ENCODE data around the gene CACNA1A. TPM values are rescaled to one million over a fixed set of nuclear protein-coding genes. Genes with fewer than 3 reads are reported as not detected.

The CACNA1A gene
- total and polyA plus RNA-seq, 2 of the 13 experiments (the other 11 are each of a cell fraction or from before 2014, with no cell fraction given), result not detected

GRCh38 chr19:13503570-13504235, 2.6 kb downstream of the CACNA1A start (continued):
- TF ChIP-seq MBNL3 (CRISPR knock-in tag; conservative IDR thresholded peaks at IDR 0.05), result no peak
- TF ChIP-seq ZNF766 (CRISPR knock-in tag; IDR thresholded peaks at IDR 0.05; ENCODE audit: borderline replicate concordance), result no peak
- TF ChIP-seq NCOA2 (CRISPR knock-in tag; IDR thresholded peaks at IDR 0.05), result no peak
- no peak for TF ChIP-seq ZNF747 (CRISPR knock-in tag; IDR thresholded peaks at IDR 0.05; ENCODE audit: borderline replicate concordance)
- TF ChIP-seq LCORL (IDR thresholded peaks at IDR 0.05), result no peak
- TF ChIP-seq LCORL (CRISPR knock-in tag; IDR thresholded peaks at IDR 0.05), result no peak

GRCh38 chr19:13502231-13502630, 4.0 kb downstream of the CACNA1A start:
- Histone ChIP-seq H3K79me2 (ENCODE audit: insufficient read depth, low read length) (no peaks in the 10 kb centered on the region), H3K4me3 (replicated peaks in 1 of 3; ENCODE audit: insufficient read depth in 1 of 3, low read depth in 2 of 3, low read length in 3 of 3) (no peak overlapping the region), H3K4me2 (ENCODE audit: low read depth, low read length) (no peak overlapping the region), H3K27me3 (ENCODE audit: control insufficient read depth in 1 of 2, insufficient read depth in 2 of 2, low read length in 2 of 2) (peaks cover 3 to 35% of the 10 kb centered on the region in 2 experiments; a peak in 2 of 5 replicates), H3K36me3 (replicated peaks in 1 of 2; ENCODE audit: control insufficient read depth in 1 of 2, insufficient read depth in 2 of 2, low read length in 2 of 2) (no peaks in the 10 kb centered on the region), H3K27ac (ENCODE audit: extremely low read length, insufficient read depth, low read length) (no peak overlapping the region), H4K20me1 (ENCODE audit: insufficient read depth, low read length) (no peaks in the 10 kb centered on the region), H3K9ac (ENCODE audit: insufficient read depth, low read depth, low read length) (no peak overlapping the region), H2AFZ (ENCODE audit: low read length) (no peak overlapping the region), H3K9me3 (ENCODE audit: low read length) (no peaks in the 10 kb centered on the region), H3K4me1 (ENCODE audit: insufficient read depth, low read length) (no peaks in the 10 kb centered on the region)
- CTCF ChIA-PET (ENCODE audit: low intra/inter-chr PET ratio, low total read pairs), result no interaction called here
- in situ Hi-C loops (cut with HindIII; ENCODE audit: extremely low pct_ligation_motif_present, low pct_unique_long_range_greater_than_20kb), result no loop called here
- no peak for ATAC-seq
- 51% methylated on average over 6 of the region's 6 CpGs for WGBS (ENCODE audit: low lambda C conversion rate)
- POLR2A ChIA-PET, result no interaction called here
- BruUV-seq (replicated peaks), result no TSS peak
- no peak for FAIRE-seq
- intact Hi-C loops (cut with micrococcal nuclease; ENCODE audit: unreplicated experiment), result no loop called here
- DNase-seq (ENCODE audit: low spot score), result no peak
- TF ChIP-seq RBFOX2 (IDR thresholded peaks at IDR 0.05; ENCODE audit: low read depth, low read length) (no peak), ZBTB21 (CRISPR knock-in tag; IDR thresholded peaks at IDR 0.05) (no peak), ZNF329 (CRISPR knock-in tag; IDR thresholded peaks at IDR 0.05; ENCODE audit: low read depth) (no peak), RFXANK (CRISPR knock-in tag; IDR thresholded peaks at IDR 0.05) (no peak), RXRB (CRISPR knock-in tag; IDR thresholded peaks at IDR 0.05; ENCODE audit: borderline replicate concordance) (no peak), ZNF431 (CRISPR knock-in tag; IDR thresholded peaks at IDR 0.05; ENCODE audit: borderline replicate concordance, low read depth) (no peak), SIX4 (CRISPR knock-in tag; IDR thresholded peaks at IDR 0.05) (no peak), TBL1XR1 (IDR thresholded peaks at IDR 0.05; ENCODE audit: borderline replicate concordance, low read length, partially characterized antibody) (no peak), ZNF784 (CRISPR knock-in tag; IDR thresholded peaks at IDR 0.05; ENCODE audit: borderline replicate concordance) (no peak), ZNF138 (CRISPR knock-in tag; IDR thresholded peaks at IDR 0.05; ENCODE audit: low read depth) (no peak)
- TF ChIP-seq, protein P1, sequence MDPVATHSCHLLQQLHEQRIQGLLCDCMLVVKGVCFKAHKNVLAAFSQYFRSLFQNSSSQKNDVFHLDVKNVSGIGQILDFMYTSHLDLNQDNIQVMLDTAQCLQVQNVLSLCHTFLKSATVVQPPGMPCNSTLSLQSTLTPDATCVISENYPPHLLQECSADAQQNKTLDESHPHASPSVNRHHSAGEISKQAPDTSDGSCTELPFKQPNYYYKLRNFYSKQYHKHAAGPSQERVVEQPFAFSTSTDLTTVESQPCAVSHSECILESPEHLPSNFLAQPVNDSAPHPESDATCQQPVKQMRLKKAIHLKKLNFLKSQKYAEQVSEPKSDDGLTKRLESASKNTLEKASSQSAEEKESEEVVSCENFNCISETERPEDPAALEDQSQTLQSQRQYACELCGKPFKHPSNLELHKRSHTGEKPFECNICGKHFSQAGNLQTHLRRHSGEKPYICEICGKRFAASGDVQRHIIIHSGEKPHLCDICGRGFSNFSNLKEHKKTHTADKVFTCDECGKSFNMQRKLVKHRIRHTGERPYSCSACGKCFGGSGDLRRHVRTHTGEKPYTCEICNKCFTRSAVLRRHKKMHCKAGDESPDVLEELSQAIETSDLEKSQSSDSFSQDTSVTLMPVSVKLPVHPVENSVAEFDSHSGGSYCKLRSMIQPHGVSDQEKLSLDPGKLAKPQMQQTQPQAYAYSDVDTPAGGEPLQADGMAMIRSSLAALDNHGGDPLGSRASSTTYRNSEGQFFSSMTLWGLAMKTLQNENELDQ (CRISPR knock-in tag; IDR thresholded peaks at IDR 0.05; ENCODE audit: borderline replicate concordance), result no peak
- TF ChIP-seq, protein P2, sequence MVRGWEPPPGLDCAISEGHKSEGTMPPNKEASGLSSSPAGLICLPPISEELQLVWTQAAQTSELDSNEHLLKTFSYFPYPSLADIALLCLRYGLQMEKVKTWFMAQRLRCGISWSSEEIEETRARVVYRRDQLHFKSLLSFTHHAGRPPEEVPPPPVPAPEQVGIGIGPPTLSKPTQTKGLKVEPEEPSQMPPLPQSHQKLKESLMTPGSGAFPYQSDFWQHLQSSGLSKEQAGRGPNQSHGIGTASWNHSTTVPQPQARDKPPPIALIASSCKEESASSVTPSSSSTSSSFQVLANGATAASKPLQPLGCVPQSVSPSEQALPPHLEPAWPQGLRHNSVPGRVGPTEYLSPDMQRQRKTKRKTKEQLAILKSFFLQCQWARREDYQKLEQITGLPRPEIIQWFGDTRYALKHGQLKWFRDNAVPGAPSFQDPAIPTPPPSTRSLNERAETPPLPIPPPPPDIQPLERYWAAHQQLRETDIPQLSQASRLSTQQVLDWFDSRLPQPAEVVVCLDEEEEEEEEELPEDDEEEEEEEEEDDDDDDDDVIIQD (CRISPR knock-in tag; IDR thresholded peaks at IDR 0.05; ENCODE audit: low read depth), result no peak

All from HepG2 (cell line).